Kidney (tissue), 14 donors: ENCODE results near the gene TNFRSF1B. TPM values are rescaled to one million over a fixed set of nuclear protein-coding genes. Genes with fewer than 3 reads are reported as not detected.

Experiments
- DNase-seq, 5 donors: peaks; one replicate each; pipeline ENCODE4 v3.0.0-alpha.2; 2013 to 2020
- FAIRE-seq: peaks from 2 replicates; lab custom pipeline; 2012; peaks lifted over from hg19 to GRCh38; lab: Jason Lieb, UNC
- H3K27ac ChIP-seq, 2 donors: one replicate each; pipeline ENCODE4 v1.7.0; 2013; ENCODE audit warnings: low read depth in 2 of 2, low read length in 2 of 2, inconsistent platforms in 1 of 2
- H3K27me3 ChIP-seq: one replicate; pipeline ENCODE4 v1.7.1; 2013; ENCODE audit warnings: low read length, inconsistent platforms; ENCODE audit not compliant: control insufficient read depth, insufficient read depth
- H3K36me3 ChIP-seq, 3 donors: one replicate each; pipeline versions ENCODE4 v1.7.0 to v1.7.1; 2013; ENCODE audit warnings: low read length in 3 of 3, control low read depth in 1 of 3, inconsistent platforms in 1 of 3; ENCODE audit not compliant: insufficient read depth in 3 of 3, control insufficient read depth in 2 of 3
- H3K4me1 ChIP-seq, 3 donors: one replicate each; pipeline versions ENCODE4 v1.7.0 to v1.7.1; 2013; ENCODE audit warnings: low read length in 3 of 3, inconsistent platforms in 1 of 3, low read depth in 1 of 3; ENCODE audit not compliant: control insufficient read depth in 2 of 3, insufficient read depth in 2 of 3
- H3K4me3 ChIP-seq, 3 donors: one replicate each; pipeline versions ENCODE4 v1.7.0 to v1.8.1; 2013; ENCODE audit warnings: low read length in 3 of 3, control low read depth in 1 of 3, inconsistent platforms in 1 of 3
- H3K9ac ChIP-seq, 3 donors: one replicate each; pipeline versions ENCODE4 v1.7.0 to v1.7.1; 2013; ENCODE audit warnings: low read length in 3 of 3, control low read depth in 1 of 3, inconsistent platforms in 1 of 3
- H3K9me3 ChIP-seq, 3 donors: one replicate each; pipeline versions ENCODE4 v1.7.0 to v1.7.1; 2013; ENCODE audit warnings: low read length in 3 of 3, control low read depth in 1 of 3, inconsistent platforms in 1 of 3; ENCODE audit not compliant: control insufficient read depth in 2 of 3, insufficient read depth in 1 of 3
- CTCF ChIP-seq: IDR thresholded peaks from 3 replicates; pipeline ENCODE4 v1.5.1; 2012; ENCODE audit warnings: mild to moderate bottlenecking, moderate library complexity, borderline replicate concordance; ENCODE audit not compliant: insufficient read depth; ENCODE audit errors: extremely low read depth
- intact Hi-C: fragments of 100-400 bp; cut with DNase I; formaldehyde crosslinking; loops from one replicate; pipeline ENCODE4 v1.11.1; 2022
- polyA plus RNA-seq: library from polyadenylated mRNA; stranded (reverse); fragments of 350-450 nt; fragmentation: Illumina TruSeq; extraction: RNeasy Lipid Tissue Mini Kit (QIAGEN cat#74804); gene quantifications from one replicate; pipeline ENCODE4 v1.2.3, GENCODE V29; 2014; ENCODE audit warnings: low read depth, low replicate concordance; ENCODE audit not compliant: insufficient read depth
- total RNA-seq: library from RNA; stranded (reverse); fragmentation: NEBNext Ultra II Directional; extraction: Animal tissue kit (Norgen Biotek cat#: 25700); gene quantifications from one replicate; pipeline ENCODE4 v1.2.1, GENCODE V29; 2021
- donor health status: control.
- donor health status: control.
- donor health status: control.
- donor health status: control.
- donor health status: control.
- donor health status: DM: yes; HTN: yes; CAD: no.
- donor health status: Normal renal cell carcinoma (clear cell type).

TNFRSF1B gene
- total and polyA plus RNA-seq, 2 donors from 2014 or later = 7.7 to 47.1 TPM

GRCh38 chr1:12148958-12149790 is 17.6 kb upstream of the TNFRSF1B start:
- peaks cover 0 to 10% (median 0%) of the 10 kb centered on the region in 3 donors for H3K4me1 ChIP-seq
- DNase-seq (no peak), FAIRE-seq (no peak)
- no peaks in the 10 kb centered on the region for H3K9me3 ChIP-seq
- no peak overlapping the region for H3K4me3 ChIP-seq
- H3K9ac ChIP-seq = no peak overlapping the region
- peak overlapping the region in 1 of 2 donors; percentile 48 for H3K27ac ChIP-seq
- intact Hi-C loops = no loop called here
- no peaks in the 10 kb centered on the region for H3K27me3 ChIP-seq
- no peak for TF ChIP-seq CTCF
- no peaks in the 10 kb centered on the region for H3K36me3 ChIP-seq

- H3K4me3 ChIP-seq = no peak overlapping the region
- H3K4me1 ChIP-seq = peaks cover 0 to 10% (median 0%) of the 10 kb centered on the region in 3 donors
- no peak overlapping the region for H3K9ac ChIP-seq
- no peaks in the 10 kb centered on the region for H3K36me3 ChIP-seq
- peak overlapping the region in 1 of 2 donors; percentile 59 for H3K27ac ChIP-seq
- H3K27me3 ChIP-seq = no peaks in the 10 kb centered on the region
- intact Hi-C loops = no loop called here
- no peaks in the 10 kb centered on the region for H3K9me3 ChIP-seq
- no peak for TF ChIP-seq CTCF
- FAIRE-seq (no peak), DNase-seq (no peak)
Measured at GRCh38 chr1:12149791-12150175, 17.0 kb upstream of the TNFRSF1B start.

- DNase-seq = no peak
- intact Hi-C loops = no loop called here
- Histone ChIP-seq H3K9ac (no peak overlapping the region), H3K4me1 (peaks cover 0 to 10% (median 0%) of the 10 kb centered on the region in 3 donors), H3K27me3 (no peaks in the 10 kb centered on the region), H3K36me3 (no peaks in the 10 kb centered on the region), H3K9me3 (no peaks in the 10 kb centered on the region), H3K27ac (peak overlapping the region in 1 of 2 donors; percentile 69), H3K4me3 (no peak overlapping the region)
- FAIRE-seq = no peak
- no peak for TF ChIP-seq CTCF
Measured at GRCh38 chr1:12150456-12151200, 16.2 kb upstream of the TNFRSF1B start.
